ENCODE results near the gene PRSS1.
A peak's percentile ranks its signal among the peaks of the same experiment; 100 is the strongest.
"Not testable (repeated sequence)": the region's sequence is repeated elsewhere in the genome, so short reads cannot be mapped to it uniquely, and the experiment has no call there.

The PRSS1 gene

GRCh38 chr7:142749218-142749993, at the start of gene PRSS1:
PRSS1 (plus strand) TSS chr7:142749472; CDS start chr7:142749485, 13 bp downstream.
- no peak for DNase-seq (ENCODE audit: low spot score)
- ChIA-PET CTCF (interaction anchor here (0.6 kb wide), 1 partner anchor 218 kb away, joined by 3 read pairs; no protein-coding TSS in a partner anchor), POLR2A (ENCODE audit: low non-redundant PET) (no interaction called here)
- no peak within 1 kb of the TSS for H3K27ac ChIP-seq
- TF ChIP-seq CTCF (conservative IDR thresholded peaks at IDR 0.05; ENCODE audit: low read depth) = no peak

- DNase-seq (ENCODE audit: low spot score); CTCF ChIA-PET; POLR2A ChIA-PET (ENCODE audit: low non-redundant PET); H3K27ac ChIP-seq: not testable (repeated sequence)
Measured at GRCh38 chr7:142700935-142701334, 48.3 kb upstream of the PRSS1 start.

- POLR2A ChIA-PET (ENCODE audit: low non-redundant PET) = no interaction called here
- CTCF ChIA-PET = no interaction called here
- no peak for TF ChIP-seq CTCF (conservative IDR thresholded peaks at IDR 0.05; ENCODE audit: low read depth)
- H3K27ac ChIP-seq = no peak overlapping the region
- no peak for DNase-seq (ENCODE audit: low spot score)
Measured at GRCh38 chr7:142703655-142704305, 45.5 kb upstream of the PRSS1 start.

- CTCF ChIA-PET = interaction anchor here (0.6 kb wide), 1 partner anchor 172 kb away, joined by 5 read pairs; no protein-coding TSS in a partner anchor
- H3K27ac ChIP-seq; POLR2A ChIA-PET (ENCODE audit: low non-redundant PET): not testable (repeated sequence)
Measured at GRCh38 chr7:142708726-142709125, 40.5 kb upstream of the PRSS1 start.

GRCh38 chr7:142709921-142710320, 39.4 kb upstream of the PRSS1 start:
- ChIA-PET POLR2A (ENCODE audit: low non-redundant PET) (no interaction called here), CTCF (no interaction called here)
- no peak for DNase-seq (ENCODE audit: low spot score)
- no peak overlapping the region for H3K27ac ChIP-seq
- TF ChIP-seq CTCF (conservative IDR thresholded peaks at IDR 0.05; ENCODE audit: low read depth) = no peak

More at GRCh38 chr7:142708726-142709125, 40.5 kb upstream of the PRSS1 start:
- DNase-seq (ENCODE audit: low spot score) = not testable (repeated sequence)

GRCh38 chr7:142711196-142711595, 38.1 kb upstream of the PRSS1 start:
- CTCF ChIA-PET = no interaction called here
- TF ChIP-seq CTCF (conservative IDR thresholded peaks at IDR 0.05; ENCODE audit: low read depth) = no peak
- POLR2A ChIA-PET (ENCODE audit: low non-redundant PET) = no interaction called here
- no peak for DNase-seq (ENCODE audit: low spot score)
- no peak overlapping the region for H3K27ac ChIP-seq

- peak; percentile 8 for DNase-seq (ENCODE audit: low spot score)
- no peak overlapping the region for H3K27ac ChIP-seq
- POLR2A ChIA-PET (ENCODE audit: low non-redundant PET) = no interaction called here
- CTCF ChIA-PET = interaction anchor here (0.6 kb wide), 1 partner anchor 429 kb away, joined by 3 read pairs; no protein-coding TSS in a partner anchor
- TF ChIP-seq CTCF (conservative IDR thresholded peaks at IDR 0.05; ENCODE audit: low read depth) = peak; percentile 63
Measured at GRCh38 chr7:142711746-142712616, 37.3 kb upstream of the PRSS1 start.
